GM23248 (cell line): Measurements from ENCODE around the gene NRCAM.

Source experiments
- EZH2 ChIP-seq: fragments of 200-600 bp; sonication (generic); IDR thresholded peaks from 2 replicates; pipeline ENCODE4 v1.6.1; 2018; ENCODE audit warnings: antibody characterized with exemption, mild to moderate bottlenecking; ENCODE audit not compliant: insufficient read depth, poor library complexity, severe bottlenecking
- EZH2phosphoT487 ChIP-seq: fragments of 200-600 bp; sonication (generic); IDR thresholded peaks from 2 replicates; pipeline ENCODE4 v1.6.1; 2018; ENCODE audit warnings: antibody characterized with exemption, moderate library complexity, mild to moderate bottlenecking, low read depth; ENCODE audit not compliant: insufficient read depth

DNA sequence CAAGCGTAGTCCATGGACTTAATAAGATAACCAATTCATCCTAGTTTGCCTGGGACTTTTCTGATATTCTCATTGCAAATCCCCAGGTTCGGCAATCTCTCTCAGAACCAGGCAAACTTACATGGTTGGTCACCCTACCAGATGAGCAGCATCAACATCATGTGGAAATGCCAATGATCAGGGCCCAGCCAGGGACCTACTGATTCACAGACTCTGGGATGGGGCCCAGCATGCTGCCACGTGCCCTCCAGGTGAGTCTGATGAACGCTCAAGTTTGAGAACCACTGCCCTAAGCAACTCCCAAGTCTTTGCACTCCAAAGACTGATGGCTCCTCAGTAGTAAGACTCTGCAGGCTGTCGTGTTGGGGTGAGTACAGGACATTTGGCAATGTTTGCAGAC lies 328.8 kb downstream of the NRCAM start:
- TF ChIP-seq EZH2phosphoT487 = no peak
- TF ChIP-seq EZH2 = no peak
